H9 (cell line): Measurements from ENCODE around the gene PLCL1. TPM values are rescaled to one million over a fixed set of nuclear protein-coding genes. Genes with fewer than 3 reads are reported as not detected.

Experiments
- DNase-seq: peaks from one replicate; pipeline ENCODE4 v3.0.0-alpha.2; 2017
- H2AFZ ChIP-seq: one replicate; pipeline ENCODE4 v1.6.1; 2013; ENCODE audit warnings: mild to moderate bottlenecking, low read length, control low read depth, moderate library complexity
- H2AK5ac ChIP-seq: 2 replicates; pipeline ENCODE4 v1.6.1; 2013; ENCODE audit warnings: low read length, control low read depth, mixed read lengths; ENCODE audit not compliant: insufficient read length
- H2BK120ac ChIP-seq: one replicate; pipeline ENCODE4 v1.6.1; 2013; ENCODE audit warnings: low read depth, mild to moderate bottlenecking, low read length, control low read depth, inconsistent platforms; ENCODE audit not compliant: poor library complexity, severe bottlenecking
- H2BK12ac ChIP-seq: 2 replicates; pipeline ENCODE4 v1.6.1; 2013; ENCODE audit warnings: low read length, control low read depth, mixed read lengths, low read depth; ENCODE audit not compliant: insufficient read length
- H2BK15ac ChIP-seq: 2 replicates; pipeline ENCODE4 v1.6.1; 2013; ENCODE audit warnings: low read depth, low read length, control low read depth
- H2BK20ac ChIP-seq: one replicate; pipeline ENCODE4 v1.6.1; 2013; ENCODE audit warnings: low read depth, mild to moderate bottlenecking, low read length, control low read depth, inconsistent platforms; ENCODE audit not compliant: poor library complexity, severe bottlenecking
- H2BK5ac ChIP-seq: 2 replicates; pipeline ENCODE4 v1.6.1; 2013; ENCODE audit warnings: low read length, control low read depth, mixed read lengths; ENCODE audit not compliant: insufficient read length
- H3K14ac ChIP-seq: 2 replicates; pipeline ENCODE4 v1.6.1; 2013; ENCODE audit warnings: low read length, control low read depth; ENCODE audit not compliant: insufficient read depth
- H3K18ac ChIP-seq: 2 replicates; pipeline ENCODE4 v1.6.1; 2013; ENCODE audit warnings: low read depth, mild to moderate bottlenecking, mixed read lengths, low read length, control low read depth; ENCODE audit not compliant: insufficient read length
- H3K23ac ChIP-seq: 2 replicates; pipeline ENCODE4 v1.6.1; 2013; ENCODE audit warnings: low read length, control low read depth, mixed read lengths, low read depth; ENCODE audit not compliant: insufficient read length
- H3K23me2 ChIP-seq: 2 replicates; pipeline ENCODE4 v1.6.1; 2013; ENCODE audit warnings: low read depth, mild to moderate bottlenecking, mixed read lengths, low read length, control low read depth; ENCODE audit not compliant: insufficient read length, poor library complexity, severe bottlenecking
- H3K27ac ChIP-seq: 2 replicates; pipeline ENCODE4 v1.5.1; 2013; ENCODE audit warnings: low read length, control low read depth, mixed read lengths, low read depth; ENCODE audit not compliant: insufficient read length
- H3K27me3 ChIP-seq: 2 replicates; pipeline ENCODE4 v1.6.1; 2013; ENCODE audit warnings: low read length, control low read depth, inconsistent platforms; ENCODE audit not compliant: insufficient read depth
- H3K4ac ChIP-seq: 2 replicates; pipeline ENCODE4 v1.6.1; 2013; ENCODE audit warnings: low read depth, mild to moderate bottlenecking, control low read depth, inconsistent platforms, low read length, moderate library complexity
- H3K4me1 ChIP-seq: 2 replicates; pipeline ENCODE4 v1.6.1; 2013; ENCODE audit warnings: low read length, control low read depth, inconsistent platforms; ENCODE audit not compliant: insufficient read depth
- H3K4me2 ChIP-seq: 2 replicates; pipeline ENCODE4 v1.6.1; 2013; ENCODE audit warnings: low read length, control low read depth, mixed read lengths; ENCODE audit not compliant: insufficient read length, insufficient read depth
- H3K56ac ChIP-seq: 2 replicates; pipeline ENCODE4 v1.6.1; 2013; ENCODE audit warnings: low read depth, mild to moderate bottlenecking, mixed read lengths, low read length, control low read depth; ENCODE audit not compliant: insufficient read length
- H3K79me1 ChIP-seq: 2 replicates; pipeline ENCODE4 v1.6.1; 2013; ENCODE audit warnings: low read depth, mild to moderate bottlenecking, moderate library complexity, low read length, control low read depth, inconsistent platforms; ENCODE audit not compliant: insufficient read depth, poor library complexity, severe bottlenecking
- H3K79me2 ChIP-seq: 2 replicates; pipeline ENCODE4 v1.6.1; 2013; ENCODE audit warnings: low read length, control low read depth, inconsistent platforms; ENCODE audit not compliant: insufficient read depth
- H3K9ac ChIP-seq: 2 replicates; pipeline ENCODE4 v1.6.1; 2013; ENCODE audit warnings: low read length, control low read depth, mixed read lengths; ENCODE audit not compliant: insufficient read length; ENCODE audit errors: extremely low read depth
- H3K9me3 ChIP-seq: one replicate; pipeline ENCODE4 v1.6.1; 2013; ENCODE audit warnings: low read depth, low read length, inconsistent platforms; ENCODE audit not compliant: control insufficient read depth
- H3T11ph ChIP-seq: one replicate; pipeline ENCODE4 v1.6.1; 2013; ENCODE audit warnings: mild to moderate bottlenecking, low read length, control low read depth, inconsistent platforms
- H4K20me1 ChIP-seq: one replicate; pipeline ENCODE4 v1.6.1; 2013; ENCODE audit not compliant: control insufficient read depth, insufficient read length, insufficient read depth
- H4K5ac ChIP-seq: 2 replicates; pipeline ENCODE4 v1.6.1; 2013; ENCODE audit warnings: low read depth, mild to moderate bottlenecking, mixed read lengths, low read length, control low read depth; ENCODE audit not compliant: insufficient read length
- H4K8ac ChIP-seq: replicated peaks from 2 replicates; pipeline ENCODE4 v1.6.1; 2013; ENCODE audit warnings: low read length, control low read depth, mixed read lengths, low read depth; ENCODE audit not compliant: insufficient read length
- H4K91ac ChIP-seq: 2 replicates; pipeline ENCODE4 v1.6.1; 2013; ENCODE audit warnings: low read depth, mild to moderate bottlenecking, moderate library complexity, mixed read lengths, low read length, control low read depth; ENCODE audit not compliant: insufficient read length
- H3K27ac Mint-ChIP-seq, 3 experiments: 2 replicates in 2 of 3; 3 replicates in 1 of 3; pipeline ENCODE4 v1.8.0; 2020 to 2021; ENCODE audit warnings: mixed read lengths in 3 of 3, mild to moderate bottlenecking in 1 of 3, moderate library complexity in 1 of 3
- H3K27me3 Mint-ChIP-seq: 2 replicates; pipeline ENCODE4 v1.8.0; 2021; ENCODE audit warnings: low read depth, mild to moderate bottlenecking, moderate library complexity, mixed read lengths
- H3K36me3 Mint-ChIP-seq, 3 experiments: 2 replicates in 2 of 3; 3 replicates in 1 of 3; pipeline ENCODE4 v1.8.0; 2020 to 2021; ENCODE audit warnings: low read depth in 3 of 3, mixed read lengths in 3 of 3; ENCODE audit not compliant: insufficient read depth in 1 of 3
- H3K4me1 Mint-ChIP-seq, 2 experiments: 2 replicates each; pipeline ENCODE4 v1.8.0; 2020; ENCODE audit warnings: mixed read lengths in 2 of 2
- H3K4me3 Mint-ChIP-seq, 2 experiments: 2 replicates in 1 of 2; 3 replicates in 1 of 2; pipeline ENCODE4 v1.8.0; 2020 to 2021; ENCODE audit warnings: mild to moderate bottlenecking in 2 of 2, mixed read lengths in 2 of 2, moderate library complexity in 1 of 2
- H3K9me3 Mint-ChIP-seq, 2 experiments: 2 replicates in 1 of 2; 3 replicates in 1 of 2; pipeline ENCODE4 v1.8.0; 2020; ENCODE audit warnings: mild to moderate bottlenecking in 2 of 2, mixed read lengths in 2 of 2, moderate library complexity in 1 of 2
- WGBS: extraction: QIAGEN DNeasy Blood & Tissue Kit; methylation state at CpG from one replicate; pipeline ENCODE4 v1.1.7; 2013; ENCODE audit warnings: missing lambda C conversion rate, low lambda C conversion rate, mixed read lengths; ENCODE audit not compliant: insufficient read length; ENCODE audit errors: extremely low coverage; 5-methylcytosine and 5-hydroxymethylcytosine counted together
- total RNA-seq: library from RNA; stranded (reverse); gene quantifications from 2 replicates; pipeline ENCODE4 v1.2.1, GENCODE V29; 2021
- TF ChIP-seq, protein P1 (sequence below): fragments of 200-600 bp; sonication (generic); conservative IDR thresholded peaks from 3 replicates; pipeline ENCODE4 v1.8.0; 2021; ENCODE audit warnings: antibody characterized with exemption, mild to moderate bottlenecking

PLCL1 gene
- total RNA-seq, 1 experiment from 2014 or later: 0.04 TPM

DNA sequence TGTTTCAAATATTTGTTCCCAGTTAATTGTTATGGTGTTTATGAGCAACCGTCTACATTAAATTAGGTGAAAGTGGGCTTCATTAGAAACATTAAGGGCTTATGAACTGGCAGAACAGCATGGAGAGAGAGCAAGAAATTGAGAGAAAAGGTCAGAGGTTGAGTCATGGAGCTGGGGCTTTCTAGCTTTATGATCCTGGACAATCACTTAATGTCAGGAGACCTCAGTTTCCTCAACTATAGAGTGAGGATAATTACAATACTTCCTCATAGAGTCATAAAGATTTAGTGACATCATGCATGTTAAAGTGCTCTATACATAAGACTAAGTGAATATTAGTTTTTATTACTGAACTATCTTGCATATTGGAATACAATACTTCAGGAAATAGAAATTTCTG lies 83.9 kb downstream of the PLCL1 start:
- Histone ChIP-seq H2AFZ (no peak overlapping the region), H3K79me1 (no peaks in the 10 kb centered on the region), H3K9ac (no peak overlapping the region), H3K27me3 (no peaks in the 10 kb centered on the region), H3K4ac (no peak overlapping the region), H3K14ac (no peak overlapping the region), H4K91ac (no peak overlapping the region), H2BK15ac (no peak overlapping the region), H2BK20ac (no peak overlapping the region), H3K23me2 (no peaks in the 10 kb centered on the region), H2AK5ac (no peak overlapping the region), H2BK120ac (no peak overlapping the region), H3K56ac (no peak overlapping the region), H2BK5ac (no peak overlapping the region), H3K79me2 (no peaks in the 10 kb centered on the region), H4K8ac (no peak overlapping the region), H4K20me1 (no peaks in the 10 kb centered on the region), H3K4me1 (peaks cover 3% of the 10 kb centered on the region; the same call in 1 of the 2 replicates), H3T11ph (no peak overlapping the region), H3K27ac (no peak overlapping the region), H3K4me2 (no peak overlapping the region), H3K23ac (no peak overlapping the region), H4K5ac (no peak overlapping the region), H3K9me3 (no peaks in the 10 kb centered on the region), H3K18ac (no peak overlapping the region), H2BK12ac (no peak overlapping the region)
- no peak for DNase-seq
- WGBS: no CpG with 5 or more reads among the region's 1 CpG
- no peaks in the 10 kb centered on the region for H3K9me3 Mint-ChIP-seq
- peaks cover 6% of the 10 kb centered on the region in 2 experiments for H3K4me1 Mint-ChIP-seq
- H3K27ac Mint-ChIP-seq: no peak overlapping the region
- H3K4me3 Mint-ChIP-seq: no peak overlapping the region
- no peaks in the 10 kb centered on the region for H3K27me3 Mint-ChIP-seq
- TF ChIP-seq, protein P1, sequence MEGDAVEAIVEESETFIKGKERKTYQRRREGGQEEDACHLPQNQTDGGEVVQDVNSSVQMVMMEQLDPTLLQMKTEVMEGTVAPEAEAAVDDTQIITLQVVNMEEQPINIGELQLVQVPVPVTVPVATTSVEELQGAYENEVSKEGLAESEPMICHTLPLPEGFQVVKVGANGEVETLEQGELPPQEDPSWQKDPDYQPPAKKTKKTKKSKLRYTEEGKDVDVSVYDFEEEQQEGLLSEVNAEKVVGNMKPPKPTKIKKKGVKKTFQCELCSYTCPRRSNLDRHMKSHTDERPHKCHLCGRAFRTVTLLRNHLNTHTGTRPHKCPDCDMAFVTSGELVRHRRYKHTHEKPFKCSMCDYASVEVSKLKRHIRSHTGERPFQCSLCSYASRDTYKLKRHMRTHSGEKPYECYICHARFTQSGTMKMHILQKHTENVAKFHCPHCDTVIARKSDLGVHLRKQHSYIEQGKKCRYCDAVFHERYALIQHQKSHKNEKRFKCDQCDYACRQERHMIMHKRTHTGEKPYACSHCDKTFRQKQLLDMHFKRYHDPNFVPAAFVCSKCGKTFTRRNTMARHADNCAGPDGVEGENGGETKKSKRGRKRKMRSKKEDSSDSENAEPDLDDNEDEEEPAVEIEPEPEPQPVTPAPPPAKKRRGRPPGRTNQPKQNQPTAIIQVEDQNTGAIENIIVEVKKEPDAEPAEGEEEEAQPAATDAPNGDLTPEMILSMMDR: no peak
- H3K36me3 Mint-ChIP-seq: no peaks in the 10 kb centered on the region
